Smooth muscle cell (in vitro differentiated cells): ENCODE measurements around the gene TMCC1. TPM values are rescaled to one million over a fixed set of nuclear protein-coding genes. Genes with fewer than 3 reads are reported as not detected.

Experiments used
- DNase-seq: peaks from one replicate; lab custom pipeline; 2025; ENCODE audit not compliant: unreplicated experiment; lab: John Stamatoyannopoulos, UW
- H2AFZ ChIP-seq: fragments of 200-600 bp; sonication (generic); 2 replicates; pipeline ENCODE4 v1.6.0; 2016; ENCODE audit warnings: antibody characterized with exemption, low read depth, mild to moderate bottlenecking
- H3F3A ChIP-seq: fragments of 200-600 bp; sonication (generic); 2 replicates; pipeline ENCODE4 v1.6.0; 2017; ENCODE audit warnings: antibody characterized with exemption, low read depth
- H3K27ac ChIP-seq: fragments of 200-600 bp; sonication (generic); 2 replicates; pipeline ENCODE4 v1.5.1; 2016; ENCODE audit warnings: low read depth, mild to moderate bottlenecking
- H3K27me3 ChIP-seq: fragments of 200-600 bp; sonication (generic); 2 replicates; pipeline ENCODE4 v1.6.1; 2016; ENCODE audit warnings: low read depth, mild to moderate bottlenecking
- H3K36me3 ChIP-seq: fragments of 200-600 bp; sonication (generic); 2 replicates; pipeline ENCODE4 v1.5.1; 2016; ENCODE audit warnings: low read depth
- H3K4me1 ChIP-seq: fragments of 200-600 bp; sonication (generic); 2 replicates; pipeline ENCODE4 v1.5.1; 2016; ENCODE audit warnings: low read depth
- H3K4me2 ChIP-seq: fragments of 200-600 bp; sonication (generic); 2 replicates; pipeline ENCODE4 v1.6.0; 2016; ENCODE audit warnings: mild to moderate bottlenecking
- H3K4me3 ChIP-seq: fragments of 200-600 bp; sonication (generic); 2 replicates; pipeline ENCODE4 v1.5.1; 2016; ENCODE audit warnings: mild to moderate bottlenecking
- H3K79me2 ChIP-seq: fragments of 200-600 bp; sonication (generic); 2 replicates; pipeline ENCODE4 v1.6.0; 2016; ENCODE audit warnings: low read depth, mild to moderate bottlenecking
- H3K9ac ChIP-seq: fragments of 200-600 bp; sonication (generic); 2 replicates; pipeline ENCODE4 v1.6.0; 2016; ENCODE audit warnings: low read depth
- H3K9me3 ChIP-seq: fragments of 200-600 bp; sonication (generic); replicated peaks from 2 replicates; pipeline ENCODE4 v1.5.1; 2016; ENCODE audit warnings: low read depth
- H4K20me1 ChIP-seq: fragments of 200-600 bp; sonication (generic); 2 replicates; pipeline ENCODE4 v1.6.0; 2016; ENCODE audit warnings: low read depth
- CTCF ChIP-seq: fragments of 200-600 bp; sonication (generic); IDR thresholded peaks from 2 replicates; pipeline ENCODE4 v1.5.1; 2017; ENCODE audit warnings: borderline replicate concordance, mild to moderate bottlenecking, antibody characterized with exemption; ENCODE audit not compliant: insufficient read depth, poor library complexity, severe bottlenecking
- WGBS: methylation state at CpG from one replicate; pipeline ENCODE4 v1.1.7; 2016; ENCODE audit warnings: low lambda C conversion rate; 5-methylcytosine and 5-hydroxymethylcytosine counted together
- polyA plus RNA-seq: library from polyadenylated mRNA; unstranded; fragments of >200 nt; fragmentation: Nextera tagmentation; extraction: Ambion mirVana; gene quantifications from 2 replicates; pipeline ENCODE4 v1.2.1, GENCODE V29; 2016
- total RNA-seq: library from RNA; depleted of rRNA; stranded (reverse); fragments of >200 nt; gene quantifications from 2 replicates; pipeline ENCODE4 v1.2.3, GENCODE V29; 2014

Gene TMCC1
- total and polyA plus RNA-seq, 2 experiments from 2014 or later, result 5.3 to 17.8 TPM

GRCh38 chr3:129638481-129638880, 255.0 kb downstream of the TMCC1 start:
- H4K20me1 ChIP-seq, result no peaks in the 10 kb centered on the region
- 74% methylated on average over 3 of the region's 3 CpGs for WGBS
- H3K27ac ChIP-seq, result no peak overlapping the region
- H3K79me2 ChIP-seq, result no peaks in the 10 kb centered on the region
- H3K27me3 ChIP-seq, result no peaks in the 10 kb centered on the region
- no peaks in the 10 kb centered on the region for H3F3A ChIP-seq
- H3K9ac ChIP-seq, result no peak overlapping the region
- no peak overlapping the region for H3K4me2 ChIP-seq
- no peaks in the 10 kb centered on the region for H3K36me3 ChIP-seq
- H3K4me3 ChIP-seq, result no peak overlapping the region
- H3K4me1 ChIP-seq, result no peaks in the 10 kb centered on the region
- no peak for TF ChIP-seq CTCF
- no peaks in the 10 kb centered on the region for H3K9me3 ChIP-seq
- DNase-seq, result no peak
- H2AFZ ChIP-seq, result no peak overlapping the region

- Histone ChIP-seq H3F3A (no peaks in the 10 kb centered on the region), H3K9me3 (no peaks in the 10 kb centered on the region), H3K4me3 (no peak overlapping the region), H3K27ac (no peak overlapping the region), H3K36me3 (no peaks in the 10 kb centered on the region), H3K27me3 (no peaks in the 10 kb centered on the region), H3K4me2 (no peak overlapping the region), H4K20me1 (no peaks in the 10 kb centered on the region), H2AFZ (no peak overlapping the region), H3K4me1 (no peaks in the 10 kb centered on the region), H3K79me2 (no peaks in the 10 kb centered on the region), H3K9ac (no peak overlapping the region)
- WGBS, result 91% methylated on average over 3 of the region's 3 CpGs
- no peak for DNase-seq
- no peak for TF ChIP-seq CTCF
These were observed 257.4 kb downstream of the TMCC1 start for GRCh38 chr3:129636082-129636481.

- H2AFZ ChIP-seq, result no peak overlapping the region
- H3K4me2 ChIP-seq, result no peak overlapping the region
- H3K4me1 ChIP-seq, result no peaks in the 10 kb centered on the region
- no peak for DNase-seq
- H3K27ac ChIP-seq, result no peak overlapping the region
- no peak overlapping the region for H3K9ac ChIP-seq
- no peak for TF ChIP-seq CTCF
- no peaks in the 10 kb centered on the region for H3K9me3 ChIP-seq
- no peak overlapping the region for H3K4me3 ChIP-seq
- no peaks in the 10 kb centered on the region for H3K79me2 ChIP-seq
- no peaks in the 10 kb centered on the region for H4K20me1 ChIP-seq
- WGBS, result 95% methylated on average over 4 of the region's 4 CpGs
- no peaks in the 10 kb centered on the region for H3K27me3 ChIP-seq
- H3F3A ChIP-seq, result no peaks in the 10 kb centered on the region
- no peaks in the 10 kb centered on the region for H3K36me3 ChIP-seq
These were observed 257.9 kb downstream of the TMCC1 start for GRCh38 chr3:129635656-129636055.

- no peak overlapping the region for H2AFZ ChIP-seq
- H3K36me3 ChIP-seq, result no peaks in the 10 kb centered on the region
- H3F3A ChIP-seq, result no peaks in the 10 kb centered on the region
- no peak overlapping the region for H3K9ac ChIP-seq
- H4K20me1 ChIP-seq, result no peaks in the 10 kb centered on the region
- no peak for DNase-seq
- H3K4me3 ChIP-seq, result no peak overlapping the region
- TF ChIP-seq CTCF, result no peak
- H3K27me3 ChIP-seq, result no peaks in the 10 kb centered on the region
- H3K4me2 ChIP-seq, result no peak overlapping the region
- no peak overlapping the region for H3K27ac ChIP-seq
- no peaks in the 10 kb centered on the region for H3K9me3 ChIP-seq
- WGBS, result 82% methylated on average over 10 of the region's 10 CpGs
- H3K79me2 ChIP-seq, result no peaks in the 10 kb centered on the region
- no peaks in the 10 kb centered on the region for H3K4me1 ChIP-seq
These were observed 259.6 kb downstream of the TMCC1 start for GRCh38 chr3:129633751-129634481.
